Subcutaneous adipose tissue (tissue), 4 donors: ENCODE data around the gene POC1A. TPM values are rescaled to one million over a fixed set of nuclear protein-coding genes. Genes with fewer than 3 reads are reported as not detected.

ENCODE experiments used
- total RNA-seq, 4 donors: library from RNA; depleted of rRNA; stranded (reverse); fragments of >200 nt; gene quantifications; one replicate each; pipeline ENCODE4 v1.1.0, GENCODE V29; 2016
- TF ChIP-seq, protein P1 (sequence below): fragments of 450-650 bp; IDR thresholded peaks from one replicate; pipeline ENCODE4 v1.5.1; 2016; ENCODE audit warnings: low read depth, mild to moderate bottlenecking, control low read depth, antibody characterized with exemption, moderate library complexity

The POC1A gene
- total RNA-seq, 4 donors from 2014 or later = 0.38 to 2.4 (median 1.2) TPM

DNA sequence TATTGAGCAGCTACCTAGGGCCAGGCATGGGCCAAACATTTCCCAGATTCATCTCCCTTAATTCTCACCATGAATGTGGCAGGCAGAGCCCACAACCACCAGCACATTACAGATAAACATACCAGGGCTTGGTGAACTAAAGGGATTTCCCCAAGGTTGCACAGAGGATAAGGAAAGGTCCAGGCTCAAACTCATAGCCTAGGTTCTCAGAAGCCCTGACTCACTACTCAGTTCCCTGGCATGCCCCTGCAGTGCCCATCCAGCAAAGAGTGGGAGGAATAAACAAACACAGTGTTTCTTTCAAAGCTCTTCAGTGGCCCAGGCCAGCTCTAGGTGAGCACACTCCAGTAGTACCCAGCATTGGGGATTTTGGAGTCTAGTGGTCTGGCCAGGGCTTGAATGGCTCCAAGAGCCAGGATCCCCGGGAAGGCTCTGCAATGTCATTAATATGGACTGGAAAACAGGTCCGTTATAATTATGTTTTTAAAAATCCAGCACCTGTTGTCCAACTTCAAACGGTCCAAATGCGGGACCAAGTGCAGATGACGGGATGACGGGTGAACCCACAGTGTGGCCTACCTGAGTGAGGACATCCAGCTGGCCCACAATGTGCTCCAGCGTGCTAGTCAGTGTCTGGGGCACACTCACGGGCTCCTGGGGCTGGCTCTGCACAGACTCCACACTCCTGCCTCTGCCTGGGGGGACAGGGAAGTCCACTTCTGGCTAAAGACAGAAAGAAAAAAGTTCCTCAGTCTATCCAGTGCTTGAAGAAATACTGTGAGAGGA, 58.0 kb downstream of the POC1A start:
- TF ChIP-seq, protein P1, sequence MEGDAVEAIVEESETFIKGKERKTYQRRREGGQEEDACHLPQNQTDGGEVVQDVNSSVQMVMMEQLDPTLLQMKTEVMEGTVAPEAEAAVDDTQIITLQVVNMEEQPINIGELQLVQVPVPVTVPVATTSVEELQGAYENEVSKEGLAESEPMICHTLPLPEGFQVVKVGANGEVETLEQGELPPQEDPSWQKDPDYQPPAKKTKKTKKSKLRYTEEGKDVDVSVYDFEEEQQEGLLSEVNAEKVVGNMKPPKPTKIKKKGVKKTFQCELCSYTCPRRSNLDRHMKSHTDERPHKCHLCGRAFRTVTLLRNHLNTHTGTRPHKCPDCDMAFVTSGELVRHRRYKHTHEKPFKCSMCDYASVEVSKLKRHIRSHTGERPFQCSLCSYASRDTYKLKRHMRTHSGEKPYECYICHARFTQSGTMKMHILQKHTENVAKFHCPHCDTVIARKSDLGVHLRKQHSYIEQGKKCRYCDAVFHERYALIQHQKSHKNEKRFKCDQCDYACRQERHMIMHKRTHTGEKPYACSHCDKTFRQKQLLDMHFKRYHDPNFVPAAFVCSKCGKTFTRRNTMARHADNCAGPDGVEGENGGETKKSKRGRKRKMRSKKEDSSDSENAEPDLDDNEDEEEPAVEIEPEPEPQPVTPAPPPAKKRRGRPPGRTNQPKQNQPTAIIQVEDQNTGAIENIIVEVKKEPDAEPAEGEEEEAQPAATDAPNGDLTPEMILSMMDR = no peak

DNA sequence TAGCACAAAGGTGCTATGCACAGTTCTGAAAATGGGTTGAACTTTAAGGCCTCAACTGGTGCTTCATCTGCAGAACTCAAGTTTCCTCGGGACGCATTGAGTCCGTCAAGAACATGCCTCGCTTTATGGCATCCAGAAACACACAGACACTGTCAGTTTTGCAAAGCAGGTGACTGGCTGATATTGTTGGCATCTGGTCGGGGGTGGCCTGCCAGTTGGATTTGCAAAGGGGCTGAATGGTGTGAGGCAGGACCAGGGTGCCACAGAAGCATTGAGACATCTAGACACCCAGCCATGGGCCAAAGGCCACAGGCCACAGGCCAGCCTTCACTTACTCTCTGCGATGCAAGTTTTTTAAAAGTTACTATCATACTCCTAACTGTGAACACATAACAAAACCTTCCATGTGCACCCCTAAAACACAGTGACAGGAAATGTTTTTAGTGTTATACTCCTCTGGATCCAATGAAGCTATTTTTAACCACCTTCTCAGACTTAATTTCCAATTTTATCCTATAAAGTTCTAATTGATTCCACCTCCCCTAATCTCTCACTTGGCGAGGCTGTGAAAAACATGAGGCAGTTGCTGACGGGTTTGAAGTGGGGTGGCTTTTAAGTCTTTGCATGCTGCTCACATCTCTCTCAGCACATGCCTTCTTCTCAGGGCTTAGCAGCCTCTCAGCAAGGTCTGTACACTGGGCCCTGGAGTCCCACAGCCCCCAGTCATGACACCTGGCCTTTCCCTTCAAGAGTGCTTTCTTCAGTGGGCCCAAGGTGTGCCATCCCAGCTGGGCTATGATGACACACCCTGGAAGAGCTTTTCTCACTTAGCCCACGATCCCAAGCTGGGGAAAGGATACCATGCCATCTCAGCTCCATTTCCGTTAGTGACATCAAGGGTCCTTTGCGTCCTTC, 59.4 kb downstream of the POC1A start:
- TF ChIP-seq, protein P1 = no peak

DNA sequence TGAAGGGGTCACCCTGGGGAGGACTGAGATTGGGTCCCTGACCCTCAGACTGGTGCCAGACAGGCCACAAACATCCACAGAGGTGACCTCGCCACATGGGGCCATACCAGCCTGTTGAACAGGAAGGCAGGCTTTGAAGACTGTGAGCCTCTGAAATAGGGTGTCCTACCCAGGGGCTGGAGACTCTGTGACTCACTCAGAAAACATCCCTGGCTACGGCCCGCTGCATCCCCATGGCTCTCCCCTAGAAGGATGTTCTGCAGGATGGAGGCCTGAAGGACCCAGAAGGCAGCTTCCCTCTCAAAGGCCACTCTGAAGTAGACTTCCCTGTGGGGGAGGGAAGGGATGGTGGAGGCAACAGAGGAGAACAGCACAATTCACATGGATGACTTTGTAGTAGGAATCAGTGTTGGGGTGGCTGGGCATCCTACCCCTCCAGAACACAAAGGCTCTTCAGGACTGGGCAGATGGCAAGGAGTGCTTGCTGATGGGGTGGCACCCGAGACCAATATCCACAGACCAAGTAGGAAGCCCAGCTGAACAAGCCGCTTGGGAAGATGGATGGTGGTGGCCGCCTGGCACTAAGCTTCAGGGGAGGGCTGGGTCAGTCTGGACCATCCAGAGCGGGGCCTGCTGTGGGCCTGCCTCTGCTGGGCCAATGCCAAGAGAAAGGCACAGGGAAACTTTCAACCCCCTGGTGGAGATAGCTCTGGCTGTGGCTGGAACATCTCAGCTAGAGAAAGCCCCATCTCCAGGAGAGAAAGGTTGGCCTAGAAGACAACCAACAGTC, 60.3 kb downstream of the POC1A start:
- TF ChIP-seq, protein P1 = no peak

DNA sequence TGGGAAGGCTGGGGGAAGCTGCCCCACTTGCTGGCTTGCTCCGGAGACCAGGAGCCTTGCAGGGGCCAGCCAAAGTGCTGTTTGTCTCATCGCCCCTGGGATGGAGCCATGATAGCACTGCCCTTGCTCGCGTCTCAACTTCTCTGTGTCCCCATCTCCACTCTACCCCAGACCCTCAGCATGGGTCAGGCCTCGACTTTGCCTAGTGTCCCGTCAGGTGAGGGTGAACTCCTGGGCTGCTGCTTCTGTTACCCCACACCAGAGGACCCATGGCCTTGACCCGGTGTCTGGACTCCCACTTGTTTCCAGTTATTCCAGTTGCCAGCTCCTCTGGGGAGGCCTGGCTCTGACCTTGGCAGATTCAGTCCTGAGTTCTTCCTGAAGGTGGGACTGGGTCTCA, 61.3 kb downstream of the POC1A start:
- TF ChIP-seq, protein P1 = no peak

DNA sequence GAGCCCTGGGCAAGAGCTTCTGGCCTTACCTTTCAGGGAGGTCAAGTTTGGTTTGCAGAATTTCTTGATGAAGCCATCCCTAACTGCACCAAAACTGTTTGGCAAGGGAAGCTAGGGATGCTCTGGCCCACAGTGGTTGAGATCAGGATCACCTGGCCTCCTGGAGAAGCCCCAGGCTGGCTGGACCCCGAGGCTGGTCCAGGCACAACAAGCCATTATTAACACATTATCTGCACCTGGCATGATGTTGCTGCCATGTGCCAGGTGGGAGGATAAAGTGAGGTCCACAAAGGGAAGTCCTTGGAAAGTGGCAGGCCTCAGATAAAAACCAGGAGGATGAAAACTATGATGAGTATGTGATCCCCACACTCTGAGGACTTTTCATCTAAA, 62.0 kb downstream of the POC1A start:
- TF ChIP-seq, protein P1 = no peak

DNA sequence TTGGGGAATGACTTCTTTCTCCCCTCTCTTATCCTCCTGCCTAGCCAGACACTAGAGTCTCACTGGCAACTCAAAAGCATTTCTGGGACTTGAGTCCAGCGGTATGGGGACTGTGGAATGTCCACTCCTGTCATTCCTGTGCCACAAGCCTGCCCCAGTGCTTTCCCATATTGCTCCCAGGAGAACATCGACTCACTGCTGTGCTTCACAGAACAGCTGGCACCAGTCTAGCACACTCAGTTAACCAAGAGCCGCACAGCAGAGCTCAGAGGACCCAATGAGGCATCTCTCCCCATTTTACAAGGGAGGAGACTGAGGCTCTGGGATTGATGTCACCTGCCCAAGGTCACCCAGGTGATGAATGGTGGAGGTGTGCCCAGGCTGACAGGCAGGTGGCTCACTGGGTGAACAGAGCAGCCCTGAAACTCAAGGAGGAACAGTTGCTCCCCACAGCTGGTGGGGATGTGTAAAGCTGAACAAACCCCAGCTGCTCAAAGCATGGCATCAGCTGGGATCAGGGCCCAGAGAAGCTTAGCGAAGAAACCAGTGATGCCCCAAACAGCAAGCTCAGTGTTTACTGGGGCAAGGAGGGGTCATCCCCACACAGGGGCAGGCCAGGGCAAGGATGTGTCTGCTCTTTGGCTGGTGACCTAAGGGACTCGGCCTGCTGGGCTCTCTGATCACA, 62.5 kb downstream of the POC1A start:
- TF ChIP-seq, protein P1 = no peak
